Measurements from ENCODE around the gene ATXN7L1.

Gene ATXN7L1

DNA sequence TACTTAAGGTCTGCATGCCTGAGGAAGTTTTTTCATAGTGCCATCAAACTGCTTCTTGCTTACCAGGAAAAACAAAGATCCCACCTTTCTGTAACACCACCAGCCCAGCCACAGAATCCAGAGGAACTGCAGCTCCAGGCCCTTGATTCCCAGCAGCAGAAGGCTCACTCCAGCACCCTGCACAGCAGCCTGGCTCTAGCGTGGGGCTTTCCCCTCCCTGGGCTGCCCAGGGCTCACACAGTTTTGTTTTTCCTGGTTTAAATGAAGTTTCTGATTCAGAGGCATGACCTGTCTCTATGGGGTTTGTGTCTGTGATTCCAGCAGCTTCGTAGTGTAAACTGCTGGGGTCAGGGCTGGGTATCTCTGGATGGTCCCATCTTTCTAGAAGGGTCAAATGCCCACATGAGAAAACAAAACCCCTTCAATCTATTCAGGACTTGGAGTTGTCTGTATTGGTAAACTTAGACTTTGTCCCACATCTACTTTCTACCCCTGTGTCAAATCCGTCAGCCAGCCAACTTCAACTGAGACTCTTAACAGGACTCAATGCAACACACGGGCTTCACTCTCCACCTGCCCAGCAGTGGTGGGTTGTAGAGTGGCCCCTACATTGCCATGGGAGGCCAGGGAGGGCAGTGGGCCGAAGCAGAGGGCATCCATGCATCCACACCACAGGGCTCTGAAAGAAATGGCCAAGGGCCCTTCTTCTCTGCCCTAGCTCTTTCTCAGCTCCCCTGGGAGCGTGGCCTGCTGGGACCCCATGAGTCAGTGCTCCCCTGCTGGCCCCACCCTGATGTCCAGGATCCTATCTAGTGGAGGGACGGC is 73.6 kb downstream of the ATXN7L1 start:
- Histone ChIP-seq H3K27ac (no peak overlapping the region), H3K9me3 (ENCODE audit: control insufficient read depth, low read length) (no peaks in the 10 kb centered on the region), H3K4me1 (no peaks in the 10 kb centered on the region), H3K36me3 (ENCODE audit: control insufficient read depth, insufficient read depth, low read length) (no peaks in the 10 kb centered on the region), H3K9ac (no peak overlapping the region), H3K27me3 (ENCODE audit: control insufficient read depth, insufficient read depth, low read length) (no peaks in the 10 kb centered on the region), H3K4me2 (ENCODE audit: low read length) (no peak overlapping the region), H3K4me3 (ENCODE audit: low read depth, low read length) (no peak overlapping the region), H2AFZ (no peak overlapping the region), H3K79me2 (no peaks in the 10 kb centered on the region)
- no peak for TF ChIP-seq CTCF (IDR thresholded peaks at IDR 0.05)

GRCh38 chr7:105800849-105801534 is 75.4 kb downstream of the ATXN7L1 start:
- TF ChIP-seq CTCF (IDR thresholded peaks at IDR 0.05) = no peak
- no peak overlapping the region for H3K27ac ChIP-seq

GRCh38 chr7:105800442-105800841 is 76.0 kb downstream of the ATXN7L1 start:
- no peaks in the 10 kb centered on the region for H3K27me3 ChIP-seq (ENCODE audit: control insufficient read depth, insufficient read depth, low read length)
- no peak overlapping the region for H3K27ac ChIP-seq
- no peaks in the 10 kb centered on the region for H3K9me3 ChIP-seq (ENCODE audit: control insufficient read depth, low read length)
- no peak overlapping the region for H3K4me2 ChIP-seq (ENCODE audit: low read length)
- no peak overlapping the region for H2AFZ ChIP-seq
- H3K9ac ChIP-seq = no peak overlapping the region
- no peak for TF ChIP-seq CTCF (IDR thresholded peaks at IDR 0.05)
- no peaks in the 10 kb centered on the region for H3K4me1 ChIP-seq
- no peaks in the 10 kb centered on the region for H3K79me2 ChIP-seq
- no peak overlapping the region for H3K4me3 ChIP-seq (ENCODE audit: low read depth, low read length)
- H3K36me3 ChIP-seq (ENCODE audit: control insufficient read depth, insufficient read depth, low read length) = no peaks in the 10 kb centered on the region

More at GRCh38 chr7:105800849-105801534, 75.4 kb downstream of the ATXN7L1 start:
- Histone ChIP-seq H3K9me3 (ENCODE audit: control insufficient read depth, low read length) (no peaks in the 10 kb centered on the region), H3K4me2 (ENCODE audit: low read length) (no peak overlapping the region), H3K27me3 (ENCODE audit: control insufficient read depth, insufficient read depth, low read length) (no peaks in the 10 kb centered on the region), H3K36me3 (ENCODE audit: control insufficient read depth, insufficient read depth, low read length) (no peaks in the 10 kb centered on the region), H3K4me3 (ENCODE audit: low read depth, low read length) (no peak overlapping the region), H3K79me2 (no peaks in the 10 kb centered on the region), H3K4me1 (no peaks in the 10 kb centered on the region), H2AFZ (no peak overlapping the region), H3K9ac (no peak overlapping the region)

- no peaks in the 10 kb centered on the region for H3K36me3 ChIP-seq (ENCODE audit: control insufficient read depth, insufficient read depth, low read length)
- H2AFZ ChIP-seq = no peak overlapping the region
- no peak overlapping the region for H3K4me3 ChIP-seq (ENCODE audit: low read depth, low read length)
- H3K9ac ChIP-seq = no peak overlapping the region
- H3K4me2 ChIP-seq (ENCODE audit: low read length) = no peak overlapping the region
- H3K4me1 ChIP-seq = no peaks in the 10 kb centered on the region
- no peaks in the 10 kb centered on the region for H3K9me3 ChIP-seq (ENCODE audit: control insufficient read depth, low read length)
- TF ChIP-seq CTCF (IDR thresholded peaks at IDR 0.05) = no peak
- no peaks in the 10 kb centered on the region for H3K79me2 ChIP-seq
- H3K27ac ChIP-seq = no peak overlapping the region
- no peaks in the 10 kb centered on the region for H3K27me3 ChIP-seq (ENCODE audit: control insufficient read depth, insufficient read depth, low read length)
Observed at GRCh38 chr7:105799677-105800076, 76.7 kb downstream of the ATXN7L1 start.
